Spleen (tissue), 7 donors: ENCODE data around the gene LRRC4B.

Experiments used
- CTCF ChIP-seq, 11 experiments: fragments of 200-600 bp in 7 of 11; fragments of 450-650 bp in 4 of 11; sonication (generic) in 4 of 11; IDR thresholded peaks in 8 of 11; conservative IDR thresholded peaks in 3 of 11; 1 replicate in 7 of 11; 2 replicates in 4 of 11; pipeline versions ENCODE4 v1.4.0 to v1.8.0; 2016 to 2021; ENCODE audit warnings: antibody characterized with exemption in 11 of 11, inconsistent platforms in 4 of 11, mild to moderate bottlenecking in 1 of 11
- POLR2A ChIP-seq, 3 donors: fragments of 450-650 bp; IDR thresholded peaks; one replicate each; pipeline ENCODE4 v1.5.1; 2017; ENCODE audit warnings: antibody characterized with exemption in 3 of 3, mild to moderate bottlenecking in 1 of 3
- donor health status: DM: no; HTN: no; CAD: no; lungs with moderate emphysema.
- donor health status: DM: no; HTN: no; CAD: no.
- donor health status: DM: no; HTN: no; CAD: no.

- no peak for TF ChIP-seq POLR2A (IDR thresholded peaks at IDR 0.05)
- no peak for TF ChIP-seq CTCF (IDR thresholded peaks at IDR 0.05 in 8 of 11, conservative IDR thresholded peaks at IDR 0.05 in 3 of 11)
These were observed 99.4 kb downstream of the LRRC4B start for GRCh38 chr19:50468818-50469217.
